Breast epithelium (tissue), 3 donors: ENCODE measurements around the gene SKIL.

Source experiments
- POLR2AphosphoS5 ChIP-seq, 3 donors: sonication (generic); formaldehyde crosslinking; IDR thresholded peaks; one replicate each; pipeline ENCODE4 v1.6.1; 2017; ENCODE audit warnings: antibody characterized with exemption in 3 of 3
- TF ChIP-seq, protein P1 (sequence below), 3 donors: fragments of 450-650 bp; IDR thresholded peaks; one replicate each; pipeline ENCODE4 v1.5.1; 2016 to 2017; ENCODE audit warnings: antibody characterized with exemption in 3 of 3, mild to moderate bottlenecking in 3 of 3, moderate library complexity in 3 of 3

DNA sequence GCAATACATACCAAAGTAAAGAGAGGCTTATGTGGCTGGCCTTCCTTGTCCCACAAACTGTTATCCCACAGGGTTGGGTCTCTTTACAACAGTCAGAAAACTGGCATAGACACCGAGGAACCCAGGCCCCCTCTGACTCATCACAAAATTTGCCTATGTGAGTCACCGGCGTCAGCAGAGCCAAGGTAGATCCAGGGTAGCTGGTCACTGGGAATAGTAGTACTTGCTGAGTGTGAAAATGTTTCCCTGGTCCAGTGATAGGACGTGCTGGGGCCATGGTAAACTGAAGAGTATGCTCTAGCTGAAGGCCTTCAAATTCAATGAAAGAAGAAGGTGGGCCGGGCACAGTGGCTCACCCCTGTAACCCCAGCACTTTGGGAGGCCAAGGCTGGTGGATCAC is 27.1 kb upstream of the SKIL start:
- TF ChIP-seq, protein P1, sequence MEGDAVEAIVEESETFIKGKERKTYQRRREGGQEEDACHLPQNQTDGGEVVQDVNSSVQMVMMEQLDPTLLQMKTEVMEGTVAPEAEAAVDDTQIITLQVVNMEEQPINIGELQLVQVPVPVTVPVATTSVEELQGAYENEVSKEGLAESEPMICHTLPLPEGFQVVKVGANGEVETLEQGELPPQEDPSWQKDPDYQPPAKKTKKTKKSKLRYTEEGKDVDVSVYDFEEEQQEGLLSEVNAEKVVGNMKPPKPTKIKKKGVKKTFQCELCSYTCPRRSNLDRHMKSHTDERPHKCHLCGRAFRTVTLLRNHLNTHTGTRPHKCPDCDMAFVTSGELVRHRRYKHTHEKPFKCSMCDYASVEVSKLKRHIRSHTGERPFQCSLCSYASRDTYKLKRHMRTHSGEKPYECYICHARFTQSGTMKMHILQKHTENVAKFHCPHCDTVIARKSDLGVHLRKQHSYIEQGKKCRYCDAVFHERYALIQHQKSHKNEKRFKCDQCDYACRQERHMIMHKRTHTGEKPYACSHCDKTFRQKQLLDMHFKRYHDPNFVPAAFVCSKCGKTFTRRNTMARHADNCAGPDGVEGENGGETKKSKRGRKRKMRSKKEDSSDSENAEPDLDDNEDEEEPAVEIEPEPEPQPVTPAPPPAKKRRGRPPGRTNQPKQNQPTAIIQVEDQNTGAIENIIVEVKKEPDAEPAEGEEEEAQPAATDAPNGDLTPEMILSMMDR (IDR thresholded peaks at IDR 0.05): no peak
- no peak for TF ChIP-seq POLR2AphosphoS5 (IDR thresholded peaks at IDR 0.05)
